ENCODE data around the gene TNFSF8. TPM values are rescaled to one million over a fixed set of nuclear protein-coding genes. Genes with fewer than 3 reads are reported as not detected.

Gene TNFSF8
- total and polyA plus RNA-seq, 2 of the 4 experiments (the other 2 are of a cell fraction) = not detected

GRCh38 chr9:114921171-114921570 lies 9.2 kb downstream of the TNFSF8 start:
- no peak overlapping the region for H2AK9ac ChIP-seq (replicated peaks; ENCODE audit: low read depth, low read length, poor library complexity)
- ATAC-seq (ENCODE audit: low read depth) = no peak
- no peak overlapping the region for H2BK15ac ChIP-seq (ENCODE audit: low read depth, low read length)
- H2BK120ac ChIP-seq (ENCODE audit: low read depth, low read length) = no peak overlapping the region
- no peak overlapping the region for H3K4me2 ChIP-seq (ENCODE audit: low read depth, low read length)
- ChIA-PET CTCF (interaction anchor here (1.9 kb wide), 1 partner anchor 14 kb away, joined by 5 read pairs; no protein-coding TSS in a partner anchor), POLR2A (ENCODE audit: unreplicated experiment) (no interaction called here)
- H2AK5ac ChIP-seq (ENCODE audit: low read depth, low read length) = no peak overlapping the region
- DNase-seq = no peak
- no peak overlapping the region for H2AFZ ChIP-seq (replicated peaks; ENCODE audit: low read length, poor library complexity)
- no peak overlapping the region for H4K5ac ChIP-seq (ENCODE audit: low read depth, low read length)
- H2BK5ac ChIP-seq (ENCODE audit: low read depth, low read length, poor library complexity, severe bottlenecking) = no peak overlapping the region
- no peaks in the 10 kb centered on the region for H3K4me1 ChIP-seq (ENCODE audit: control insufficient read depth, insufficient read depth, low read length)
- H3K79me1 ChIP-seq (ENCODE audit: low read depth in 1 of 2, low read length in 2 of 2) = no peaks in the 10 kb centered on the region
- H3K14ac ChIP-seq (replicated peaks; ENCODE audit: low read depth, low read length) = no peak overlapping the region
- no peaks in the 10 kb centered on the region for H3K36me3 ChIP-seq (ENCODE audit: control insufficient read depth, insufficient read depth, low read length)
- TF ChIP-seq FOS (IDR thresholded peaks at IDR 0.05; ENCODE audit: low read depth, low read length) (no peak), SMC3 (IDR thresholded peaks at IDR 0.05; ENCODE audit: low read depth, low read length) (no peak), CHD1 (IDR thresholded peaks at IDR 0.05; ENCODE audit: low read depth, low read length) (no peak), RFX5 (IDR thresholded peaks at IDR 0.05; ENCODE audit: low read depth, low read length) (no peak), MXI1 (IDR thresholded peaks at IDR 0.05; ENCODE audit: borderline replicate concordance, low read depth, low read length) (no peak), BHLHE40 (IDR thresholded peaks at IDR 0.05; ENCODE audit: low read depth, low read length) (no peak), MAZ (IDR thresholded peaks at IDR 0.05; ENCODE audit: borderline replicate concordance, low read depth, low read length) (no peak), RCOR1 (IDR thresholded peaks at IDR 0.05; ENCODE audit: insufficient replicate concordance, low read length) (no peak), CEBPB (IDR thresholded peaks at IDR 0.05; ENCODE audit: low read depth, low read length) (no peak), NFE2L2 (IDR thresholded peaks at IDR 0.05; ENCODE audit: low read depth, low read length) (no peak)
- no CpG with 5 or more reads among the region's 1 CpG for WGBS, 2 experiments (ENCODE audit: extremely low coverage in 2 of 2, insufficient read length in 1 of 2)
- no peak overlapping the region for H3K4me3 ChIP-seq (ENCODE audit: insufficient read depth, low read depth, low read length)
- dilution Hi-C loops (cut with HindIII; ENCODE audit: low sequenced_read_pairs, unreplicated experiment) = no loop called here
- no peaks in the 10 kb centered on the region for H4K20me1 ChIP-seq (ENCODE audit: insufficient read depth, low read length)
- no peak overlapping the region for H3K27ac ChIP-seq (ENCODE audit: insufficient read depth, low read length)
- no peak overlapping the region for H4K8ac ChIP-seq (ENCODE audit: low read depth in 2 of 2, low read length in 2 of 2)
- H3K23ac ChIP-seq (ENCODE audit: low read depth, low read length) = no peak overlapping the region
- intact Hi-C loops (cut with micrococcal nuclease) = no loop called here
- no peak overlapping the region for H3K18ac ChIP-seq (ENCODE audit: low read depth, low read length)
- H3K9me1 ChIP-seq (ENCODE audit: insufficient read depth, low read length) = no peaks in the 10 kb centered on the region
- H2BK20ac ChIP-seq (ENCODE audit: low read depth, low read length) = no peak overlapping the region
- in situ Hi-C loops (cut with MboI; ENCODE audit: low sequenced_read_pairs) = no loop called here
- no peak overlapping the region for H3K9ac ChIP-seq (ENCODE audit: low read depth, low read length)
- no peak overlapping the region for H4K91ac ChIP-seq (ENCODE audit: insufficient read depth, low read depth, low read length)
- BruUV-seq (replicated peaks) = no TSS peak
- H3K27me3 ChIP-seq (ENCODE audit: control insufficient read depth, insufficient read depth, low read length) = peaks cover 51% of the 10 kb centered on the region
- no peak overlapping the region for H3K4ac ChIP-seq (ENCODE audit: low read depth, low read length)
- no peaks in the 10 kb centered on the region for H3K9me3 ChIP-seq (ENCODE audit: control insufficient read depth, insufficient read depth, low read length)
- H3K56ac ChIP-seq (ENCODE audit: extremely low read depth, insufficient read depth, low read length) = no peak overlapping the region

Measured in IMR-90 (cell line).